Stimulated activated CD8-positive, alpha-beta memory T cell treated with anti-CD3 and anti-CD28 coated beads, Interleukin-4, amount 100 ng/mL, for 24 hours (primary cell): ENCODE measurements around the gene CCR3.

ENCODE experiments used
- DNase-seq: peaks from one replicate; pipeline ENCODE4 v3.0.0-alpha.2; 2020; ENCODE audit warnings: low read depth

CCR3 gene

DNA sequence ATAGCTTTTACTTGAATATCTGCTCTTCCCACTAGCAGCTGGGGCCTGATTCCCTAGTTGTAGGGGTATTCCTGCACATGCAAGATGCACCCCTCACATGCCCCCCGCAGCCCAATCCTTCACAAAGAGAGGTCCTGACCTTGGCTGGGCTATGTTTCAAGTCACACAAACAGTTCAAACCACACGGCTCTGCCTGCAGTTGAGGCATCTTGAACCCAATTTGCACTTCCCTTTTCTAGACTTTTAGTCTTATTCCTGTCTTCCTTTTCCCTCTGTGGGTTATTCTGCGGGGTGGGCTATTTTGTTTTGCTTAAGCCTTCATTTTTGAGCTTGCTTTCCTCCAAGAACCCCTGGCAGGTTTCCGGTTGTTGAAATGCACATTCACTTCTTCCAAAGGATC, 20.9 kb upstream of the CCR3 start:
- DNase-seq: no peak

DNA sequence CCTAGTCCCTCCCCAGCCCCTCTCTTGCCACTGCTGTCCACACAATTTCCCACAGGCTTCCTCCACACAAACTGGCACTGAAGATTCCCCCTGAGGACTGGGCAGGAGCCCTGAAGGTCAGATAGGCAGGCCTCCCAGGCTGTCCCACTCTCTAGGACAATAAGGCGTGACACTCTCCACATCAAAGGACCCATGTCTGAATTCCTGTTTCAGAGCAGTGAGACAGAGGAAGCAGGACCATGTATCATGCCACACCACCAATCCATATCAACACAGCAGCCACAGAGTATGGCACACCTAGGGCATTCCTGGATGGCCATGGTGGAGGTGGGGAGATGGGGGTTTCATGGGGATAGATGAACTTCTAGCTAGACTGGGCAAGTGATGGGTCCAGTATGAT, 20.3 kb upstream of the CCR3 start:
- DNase-seq: no peak

DNA sequence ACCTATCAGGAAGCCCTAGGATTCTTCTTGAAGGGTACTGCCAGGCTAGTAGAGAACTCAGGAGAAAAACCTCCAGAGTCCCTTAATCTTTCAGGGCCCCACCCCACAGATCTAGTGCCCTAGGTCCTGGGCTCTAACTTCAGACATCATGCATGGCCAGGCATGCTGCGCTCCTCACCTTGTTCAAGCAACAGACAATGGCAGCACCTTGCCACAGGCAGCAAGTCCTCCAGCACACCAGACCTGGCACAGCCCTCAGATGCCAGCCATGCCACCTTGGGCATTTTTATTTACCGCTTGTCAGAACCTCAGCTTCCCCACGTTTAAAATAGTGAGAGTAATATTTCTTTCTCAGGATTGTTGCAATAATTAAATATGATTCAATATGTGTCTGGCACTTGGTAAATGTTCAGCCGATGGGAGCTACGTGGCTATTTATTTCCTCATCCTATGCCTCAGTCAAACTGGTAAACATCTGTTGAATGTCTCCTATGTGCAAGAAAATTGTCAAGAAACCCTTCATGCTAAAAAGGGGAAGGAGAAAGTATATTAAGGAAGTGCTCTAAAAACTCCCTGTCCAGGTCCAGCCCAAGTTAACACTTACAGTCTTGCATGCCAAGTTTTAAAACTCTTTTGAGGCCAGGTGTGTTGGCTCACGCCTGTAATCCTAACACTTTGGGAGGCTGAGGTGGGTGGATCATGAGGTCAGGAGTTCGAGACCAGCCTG, 19.7 kb upstream of the CCR3 start:
- no peak for DNase-seq

DNA sequence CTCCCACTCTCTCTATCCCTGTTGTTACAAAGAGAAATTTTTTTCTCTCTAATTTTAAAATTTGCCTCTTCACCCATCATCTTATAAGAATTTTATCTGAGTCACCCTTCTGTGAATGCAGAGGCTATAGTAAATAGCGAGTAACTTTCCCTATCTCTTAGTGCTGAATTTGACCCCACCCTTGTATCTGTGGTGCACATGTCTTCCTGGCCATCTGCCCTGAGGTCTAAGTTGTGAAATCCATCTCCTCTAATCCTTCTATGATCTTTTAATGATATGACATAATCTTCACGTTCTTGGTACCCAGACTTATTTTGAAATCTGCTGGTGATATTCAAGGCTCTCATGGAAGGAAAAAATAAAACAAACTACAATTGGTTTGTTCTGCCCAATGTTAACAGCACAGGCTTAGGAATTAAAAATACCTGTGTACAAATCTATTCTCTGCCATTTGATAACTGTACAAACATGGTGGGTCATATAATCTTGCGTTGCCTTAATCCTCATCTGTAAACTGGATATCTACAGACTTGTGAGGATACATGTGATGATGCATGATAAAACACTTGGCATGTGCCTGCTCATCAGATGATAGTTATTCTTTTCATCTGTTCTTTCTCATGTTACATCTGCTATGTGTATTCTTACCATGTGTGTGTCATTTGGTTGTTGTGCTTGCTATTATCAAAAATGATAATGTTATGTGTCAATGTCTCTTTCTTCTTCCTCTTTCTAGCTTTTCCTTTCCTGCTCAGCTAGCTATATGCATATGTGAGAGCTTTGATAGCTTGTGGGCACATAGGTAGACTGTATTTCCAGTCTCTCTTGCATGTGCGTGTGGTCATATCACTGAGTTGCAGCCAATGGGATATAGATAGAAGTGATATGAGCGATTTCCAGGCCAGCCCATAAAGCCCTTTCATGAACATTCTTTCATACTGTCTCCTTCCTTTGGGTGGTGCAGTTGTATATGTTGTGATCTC, 13.7 kb upstream of the CCR3 start:
- no peak for DNase-seq

DNA sequence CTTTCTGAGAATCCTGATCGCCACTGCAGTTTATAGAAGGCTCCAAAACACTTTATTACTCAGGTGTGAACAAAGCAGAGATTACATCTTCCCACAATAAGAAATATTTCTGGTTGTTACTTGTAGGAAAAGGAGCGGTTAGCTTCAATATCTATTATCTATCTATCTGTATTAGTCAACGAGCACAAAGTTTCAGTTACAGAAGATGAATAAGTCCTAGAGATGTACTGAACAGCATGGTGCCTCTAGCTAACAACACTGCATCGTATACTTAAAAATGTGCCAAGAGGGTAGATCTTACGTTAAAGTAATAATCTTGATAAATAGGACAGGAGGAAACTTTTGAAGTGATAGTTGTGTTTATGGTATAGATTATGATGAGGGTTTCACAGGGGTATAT, 10.9 kb upstream of the CCR3 start:
- no peak for DNase-seq

DNA sequence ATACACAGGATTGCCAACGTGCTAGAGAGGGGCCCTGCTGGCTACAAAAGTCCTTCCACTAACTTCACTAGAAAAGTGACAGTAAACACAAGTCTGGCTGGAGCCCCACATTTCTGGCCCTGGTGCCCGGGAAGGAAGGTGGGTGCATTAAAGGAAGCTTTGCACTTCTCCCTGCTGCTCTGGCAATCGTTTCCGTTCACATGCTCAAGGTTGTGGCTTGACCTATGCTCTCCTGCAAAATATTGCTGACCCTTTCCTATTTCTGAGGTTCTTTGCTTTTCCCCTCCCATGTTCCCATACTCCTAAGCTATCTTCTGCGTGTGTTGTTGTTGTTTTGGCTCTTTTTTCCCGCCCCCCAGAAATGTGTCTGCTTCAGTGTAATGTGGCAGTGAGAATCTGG, 9.1 kb upstream of the CCR3 start:
- no peak for DNase-seq

DNA sequence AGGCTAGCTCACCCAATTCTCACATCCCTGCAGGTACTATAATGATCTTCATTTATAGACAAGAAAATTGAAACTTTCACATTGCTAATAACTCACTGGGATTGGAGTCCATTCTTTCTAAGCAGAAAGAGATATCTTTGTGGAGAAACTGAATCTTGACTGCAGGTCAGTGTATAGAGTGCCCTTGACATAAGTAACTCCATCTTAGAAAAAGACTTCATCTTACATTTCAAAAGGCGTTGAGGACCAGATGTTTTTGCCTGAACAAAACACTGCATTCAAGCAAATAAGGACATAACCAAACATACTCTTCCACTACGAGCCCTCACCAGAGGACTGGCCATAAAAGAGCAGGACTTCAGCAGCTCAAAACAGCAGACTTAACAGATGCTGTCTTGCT, 6.8 kb upstream of the CCR3 start:
- DNase-seq: no peak

DNA sequence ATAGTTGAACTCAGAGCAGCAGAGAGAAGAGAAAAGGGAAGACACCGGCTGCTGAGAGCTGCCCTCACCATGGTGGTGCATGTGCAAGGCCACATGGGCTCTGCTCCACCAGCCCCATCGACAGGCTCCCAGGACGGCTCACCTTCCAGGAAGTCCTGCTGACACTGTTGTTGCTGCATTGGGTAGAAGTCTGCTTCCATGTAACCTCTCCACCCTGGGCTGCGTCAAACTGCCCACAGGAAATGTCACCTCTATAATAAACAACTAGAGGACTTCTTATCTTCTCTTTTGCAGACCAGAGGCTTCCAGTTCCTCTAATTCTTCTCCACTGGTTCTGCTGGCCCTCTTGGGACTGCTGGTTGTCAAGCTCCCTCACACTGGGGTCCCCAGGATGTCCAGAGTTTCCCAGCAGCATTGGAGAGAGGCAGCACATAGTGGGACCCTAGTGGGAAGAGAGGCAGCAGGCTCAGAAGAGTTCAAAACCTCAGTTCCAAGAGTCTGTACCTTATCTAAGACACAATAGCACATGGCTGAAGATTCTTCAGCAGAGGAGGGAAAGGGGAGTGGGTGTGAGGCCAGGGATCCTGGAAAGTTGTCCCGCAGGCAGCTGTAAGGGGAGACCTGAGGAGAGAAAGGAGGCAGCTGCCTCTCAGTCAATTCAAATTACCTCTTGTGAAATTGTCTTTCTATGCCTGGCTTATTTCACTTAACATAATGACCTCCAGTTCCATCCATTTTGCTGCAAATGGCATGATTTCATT, 5.8 kb upstream of the CCR3 start:
- no peak for DNase-seq

DNA sequence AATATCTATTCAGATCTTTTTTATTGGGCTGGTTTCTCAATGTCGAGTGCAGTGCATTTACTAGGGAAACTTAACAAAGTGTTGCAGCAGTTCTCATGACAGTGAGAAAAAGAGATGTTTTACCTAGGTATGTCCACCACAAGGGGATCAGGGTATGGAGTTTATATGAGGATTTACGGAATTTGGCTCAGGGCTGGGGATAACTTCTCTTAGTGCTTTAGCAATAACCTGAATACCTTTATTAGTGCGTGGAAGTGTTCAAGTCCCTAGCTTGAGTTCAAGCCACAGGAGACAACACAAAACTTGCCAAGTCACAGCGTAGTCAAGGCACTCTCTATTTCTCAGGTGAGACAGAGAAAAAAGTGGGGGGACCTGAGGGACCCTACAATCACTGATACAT, 3.9 kb upstream of the CCR3 start:
- DNase-seq: no peak

DNA sequence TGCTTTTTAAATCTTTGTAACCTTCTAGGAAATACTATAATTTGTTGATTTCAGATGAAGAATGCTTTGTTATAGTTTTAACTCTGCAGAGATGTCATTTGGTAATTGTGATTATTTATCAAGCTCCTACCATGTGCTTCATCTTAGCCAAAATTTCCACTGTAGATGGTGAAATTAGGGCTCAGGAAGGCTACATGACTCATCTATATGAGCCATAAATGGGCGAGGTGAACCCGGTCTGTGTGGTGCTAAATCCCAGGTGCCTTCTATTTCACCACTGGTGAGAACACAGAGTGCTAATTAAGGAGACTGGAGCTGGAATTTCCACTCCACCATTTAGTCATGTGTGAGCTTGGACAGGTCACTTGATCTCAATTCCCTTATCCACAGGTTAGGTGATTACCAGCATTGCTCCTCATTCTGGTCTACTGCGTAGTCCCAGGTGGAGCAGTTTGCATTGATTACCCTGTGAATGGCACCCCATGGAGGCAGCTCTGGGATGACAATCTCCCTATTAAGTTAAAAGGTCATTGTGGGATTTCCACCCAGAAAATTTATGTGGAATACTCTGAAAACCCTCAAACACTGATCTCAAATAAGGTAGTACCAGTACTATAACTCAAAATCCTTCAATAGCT, 2.8 kb upstream of the CCR3 start:
- DNase-seq: no peak

DNA sequence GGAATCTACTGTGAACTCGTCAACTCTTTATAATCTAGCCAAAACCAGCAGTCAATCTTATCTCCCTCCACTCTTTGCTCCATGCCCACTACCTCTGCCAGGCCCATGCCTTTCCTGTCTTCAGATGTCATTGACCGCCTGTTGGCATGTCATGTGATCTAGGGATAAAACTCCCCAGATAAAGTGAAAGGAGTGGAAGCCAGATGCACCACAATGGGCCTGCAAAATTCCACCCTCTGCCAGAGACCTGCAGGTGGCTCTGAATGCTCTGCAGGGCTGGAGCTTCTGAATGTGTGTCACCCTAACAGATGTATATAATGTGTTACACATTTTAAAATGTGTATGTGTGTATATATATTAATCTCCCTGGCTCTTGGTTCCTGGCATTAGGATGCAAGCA, 2.3 kb upstream of the CCR3 start:
- DNase-seq: no peak

DNA sequence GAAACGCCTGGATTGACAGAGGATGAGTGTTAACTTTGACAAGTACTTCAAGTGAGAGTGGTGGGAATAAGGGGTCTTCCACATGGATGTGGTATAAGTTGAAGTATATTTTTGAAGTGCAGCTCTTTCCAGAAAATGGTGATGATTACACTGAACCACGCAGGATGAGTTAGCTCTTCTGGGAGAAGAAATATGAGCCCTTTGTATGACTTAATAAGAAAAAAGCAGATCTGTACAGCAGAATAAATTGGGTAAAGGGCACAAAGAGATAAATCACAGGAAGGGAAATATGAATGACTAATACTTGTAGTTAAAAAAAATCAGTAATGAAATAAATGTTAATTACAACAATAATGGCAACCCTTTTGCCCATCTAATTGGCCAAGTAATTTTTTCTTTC, 1.3 kb downstream of the CCR3 start:
- DNase-seq: no peak

DNA sequence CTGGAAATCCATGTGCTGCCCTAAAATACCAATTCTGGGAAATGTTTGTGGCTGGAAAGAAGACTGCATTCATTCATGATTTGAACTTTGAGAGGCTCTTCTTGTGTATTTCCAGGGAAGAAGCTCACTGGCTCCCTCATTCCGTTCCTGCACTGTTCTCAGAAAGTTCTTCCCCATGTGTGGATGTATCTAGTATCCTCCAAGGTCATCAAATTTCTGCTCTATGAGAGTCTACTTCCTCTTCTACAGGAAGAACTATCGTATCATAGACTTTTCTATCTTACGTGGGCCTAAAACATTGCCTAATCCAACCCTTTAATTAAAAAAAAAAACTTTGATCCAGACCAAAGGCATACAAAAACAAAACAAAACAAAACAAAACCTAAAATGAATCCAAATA, 2.9 kb downstream of the CCR3 start:
- DNase-seq: no peak

DNA sequence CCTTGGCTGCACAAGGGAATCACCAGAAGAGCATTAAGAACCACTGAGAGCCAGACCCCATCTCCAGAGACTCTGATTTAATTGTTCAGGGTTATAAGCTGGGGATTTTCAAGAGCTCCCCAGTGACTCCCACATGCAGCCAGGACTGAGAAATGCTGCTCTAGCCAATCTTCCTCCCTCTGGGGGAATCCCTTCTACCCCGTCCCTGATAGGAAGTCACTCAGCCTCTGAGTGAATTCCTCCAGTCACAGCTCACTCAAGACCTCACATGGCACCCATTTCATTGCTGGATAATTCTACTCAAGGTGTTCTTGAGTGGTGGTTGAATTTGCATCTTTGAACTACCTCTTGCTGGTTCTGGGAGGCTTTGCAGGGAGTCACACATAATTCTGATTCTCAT, 10.7 kb downstream of the CCR3 start:
- DNase-seq: no peak

DNA sequence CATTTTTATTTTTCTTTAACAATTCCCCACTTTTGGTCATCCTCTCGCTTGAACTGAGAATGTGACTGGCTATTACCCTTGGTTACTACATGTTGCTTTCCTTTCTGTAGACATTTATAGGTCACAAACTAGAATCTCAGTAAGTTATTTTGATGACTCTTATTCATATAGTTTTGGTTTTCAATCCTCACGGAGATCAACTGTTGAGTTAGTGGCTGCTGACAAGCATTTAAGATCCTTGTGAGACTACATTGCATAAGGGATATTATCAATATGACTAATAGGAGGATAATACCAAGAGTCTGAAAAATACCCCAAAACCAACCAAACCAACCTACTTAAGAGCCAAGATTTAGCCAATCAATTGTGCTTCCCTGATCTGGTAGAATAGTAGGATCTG, 16.3 kb downstream of the CCR3 start:
- DNase-seq: no peak

DNA sequence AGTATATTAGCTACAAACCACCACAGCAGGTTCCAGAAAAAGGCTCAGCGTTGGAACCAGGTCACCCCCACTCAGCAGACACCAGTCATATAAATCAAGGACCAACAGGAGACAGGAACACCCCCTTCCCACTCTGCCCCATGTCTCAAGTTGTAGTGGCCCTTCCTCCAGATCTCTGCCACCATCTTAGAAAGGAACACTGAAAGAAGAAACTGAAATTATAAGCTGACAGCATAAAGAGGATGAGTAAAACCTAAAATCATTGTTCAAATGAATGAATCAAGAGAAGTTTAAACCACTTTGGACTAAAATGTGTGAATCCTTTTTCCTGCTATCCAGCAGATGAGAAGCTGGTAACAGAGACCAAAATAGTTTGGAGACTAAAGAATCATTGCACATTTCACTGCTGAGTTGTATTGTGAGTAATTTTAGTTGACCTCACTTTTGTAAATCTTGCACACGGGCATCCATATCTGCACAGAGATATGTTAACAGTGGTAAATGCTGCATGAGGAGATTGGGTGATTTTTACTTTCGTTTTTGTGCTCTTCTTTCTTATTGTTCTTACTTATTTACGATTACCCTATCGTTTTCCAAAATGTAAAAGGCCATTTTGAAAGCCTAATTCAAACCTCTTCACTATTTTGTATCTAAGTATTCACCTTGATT, 19.8 kb downstream of the CCR3 start:
- no peak for DNase-seq

DNA sequence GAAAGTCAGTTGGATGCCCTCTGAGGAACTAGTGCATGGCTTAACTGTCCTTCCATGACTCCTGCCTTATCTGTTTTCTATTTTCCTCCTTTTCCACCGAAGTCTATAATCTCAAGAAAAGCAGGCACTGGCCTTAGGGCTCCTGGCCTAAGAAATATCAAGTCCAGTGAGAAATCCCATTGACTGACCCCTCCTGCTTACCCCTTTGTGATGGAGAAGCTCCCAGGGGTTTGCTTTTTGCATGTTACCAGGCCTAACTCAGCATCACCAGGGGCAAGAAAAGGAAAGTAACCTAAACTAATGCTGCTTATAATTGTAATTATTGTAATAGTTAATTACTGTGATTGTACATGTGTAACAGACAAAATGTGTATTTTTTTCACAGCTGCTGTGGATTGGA, 21.7 kb downstream of the CCR3 start:
- no peak for DNase-seq

DNA sequence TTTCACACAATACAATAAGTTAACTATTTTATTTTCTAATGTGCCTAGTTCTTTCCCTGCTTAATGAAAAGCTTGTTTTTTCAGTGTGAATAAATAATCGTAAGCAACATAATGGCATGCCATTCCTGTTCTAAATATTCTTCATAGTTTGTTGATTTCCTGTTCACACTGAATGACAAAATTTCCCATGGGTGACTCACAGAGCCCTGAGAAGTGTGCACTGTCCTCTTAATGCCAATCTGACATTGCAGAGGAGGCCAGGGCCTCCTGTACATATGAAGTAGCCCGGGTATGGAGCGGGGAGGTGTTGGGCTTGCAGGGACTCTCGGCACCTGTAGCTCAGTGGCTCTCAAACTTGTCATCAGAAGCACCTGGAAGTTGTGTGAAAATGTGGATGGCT, 24.3 kb downstream of the CCR3 start:
- no peak for DNase-seq

DNA sequence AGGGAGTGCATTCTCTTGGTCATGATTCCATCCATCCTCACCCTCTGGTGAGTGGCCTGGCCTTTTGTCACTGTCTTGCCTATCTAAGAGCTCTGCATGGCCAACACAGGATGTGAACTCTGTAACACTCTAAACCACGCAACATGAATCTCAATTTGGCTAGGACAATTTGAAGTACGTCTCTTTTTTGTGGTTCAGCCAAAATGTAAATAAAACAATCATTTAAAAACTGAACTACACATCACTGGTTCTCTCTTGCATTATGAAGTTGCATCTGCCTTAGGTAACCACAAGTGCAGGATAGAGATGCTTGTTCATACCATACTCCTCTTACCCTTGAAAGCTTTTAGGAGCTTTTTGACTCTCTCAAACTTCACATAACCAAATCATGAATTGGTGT, 27.3 kb downstream of the CCR3 start:
- no peak for DNase-seq

DNA sequence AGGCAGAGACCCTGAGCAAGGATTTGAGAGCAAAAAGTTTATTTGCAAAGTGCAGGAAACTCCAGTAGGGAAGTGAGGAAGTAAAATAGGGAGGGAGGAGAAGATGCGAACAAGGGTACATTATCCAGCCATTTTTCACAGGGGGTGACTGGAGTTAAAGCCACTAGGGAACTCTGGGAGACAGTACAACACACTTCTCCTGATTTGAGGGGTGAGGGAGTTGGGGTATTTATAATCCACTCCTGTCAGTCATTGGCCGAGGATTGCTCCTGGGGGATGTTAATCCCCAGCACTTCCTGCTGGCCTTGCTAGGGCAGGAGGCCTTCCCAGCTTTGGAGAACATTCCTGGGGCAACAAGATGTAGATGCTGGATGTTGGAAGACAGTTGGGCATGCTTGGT, 28.2 kb downstream of the CCR3 start:
- no peak for DNase-seq

DNA sequence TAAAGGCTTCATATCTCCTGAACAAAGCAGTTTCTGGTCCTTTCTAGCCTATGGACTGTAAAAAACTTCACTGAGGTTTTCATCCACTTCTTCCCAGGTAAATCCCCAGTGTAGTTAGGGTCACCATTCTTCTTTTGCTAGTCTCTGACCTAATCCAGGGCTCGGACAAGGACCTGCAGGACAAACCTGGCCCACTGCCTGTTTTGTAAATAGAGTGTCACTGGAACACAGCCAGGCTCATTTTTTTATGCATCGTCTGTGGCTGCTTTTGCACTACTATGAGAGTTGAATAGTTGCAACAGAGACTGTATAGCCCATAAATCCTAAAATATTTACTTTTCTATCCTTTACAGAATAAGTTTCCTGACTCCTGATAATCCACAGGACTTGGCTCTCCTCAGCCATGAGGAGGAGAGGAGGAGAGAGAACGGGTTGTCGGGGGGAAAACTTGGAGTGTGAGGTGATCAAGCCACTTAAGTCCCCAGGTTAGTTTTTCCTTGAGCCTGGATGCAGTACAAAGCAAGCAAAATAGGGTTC, 29.0 kb downstream of the CCR3 start:
- DNase-seq: no peak
